Effector CD4-positive, alpha-beta T cell (primary cell): ENCODE results near the gene RO60.

ENCODE experiments used
- DNase-seq: peaks from one replicate; pipeline ENCODE4 v3.0.0-alpha.2; 2020

The RO60 gene

DNA sequence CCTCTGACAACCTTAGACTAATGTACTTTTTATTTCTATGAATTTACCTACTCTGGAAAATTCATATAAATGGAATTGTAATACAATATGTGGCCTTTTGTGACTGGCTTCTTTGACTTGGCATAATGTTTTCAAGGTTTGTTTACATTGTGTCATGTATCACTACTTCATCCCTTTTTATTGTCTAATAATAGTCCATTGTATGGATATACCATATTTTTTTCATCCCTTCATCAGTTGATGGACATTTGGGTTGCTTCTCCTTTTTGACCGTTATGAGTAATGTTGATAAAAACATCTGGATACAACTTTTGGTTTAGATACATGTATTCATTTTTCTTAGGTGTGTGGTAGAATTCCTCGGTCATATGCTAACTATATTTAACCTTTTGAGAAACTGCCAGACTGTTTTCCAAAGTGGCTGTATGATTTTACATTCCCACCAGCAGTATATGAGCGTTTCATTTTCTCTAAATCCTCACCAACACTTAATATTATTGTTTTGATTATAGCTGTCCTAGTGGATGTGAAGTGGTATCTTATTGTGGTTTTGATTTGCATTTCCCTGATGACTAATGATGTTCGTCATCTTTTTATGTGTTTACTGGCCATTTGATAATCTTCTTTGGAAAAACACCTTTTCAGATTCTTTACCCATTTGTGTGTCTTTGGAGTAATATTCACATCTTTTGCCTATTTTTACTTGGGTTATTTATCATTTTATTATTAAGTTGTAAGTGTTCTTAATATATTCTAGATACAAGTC is 3.5 kb downstream of the RO60 start:
- DNase-seq = no peak

- no peak for DNase-seq
Measured at GRCh38 chr1:193065954-193066353, 6.5 kb downstream of the RO60 start.

DNA sequence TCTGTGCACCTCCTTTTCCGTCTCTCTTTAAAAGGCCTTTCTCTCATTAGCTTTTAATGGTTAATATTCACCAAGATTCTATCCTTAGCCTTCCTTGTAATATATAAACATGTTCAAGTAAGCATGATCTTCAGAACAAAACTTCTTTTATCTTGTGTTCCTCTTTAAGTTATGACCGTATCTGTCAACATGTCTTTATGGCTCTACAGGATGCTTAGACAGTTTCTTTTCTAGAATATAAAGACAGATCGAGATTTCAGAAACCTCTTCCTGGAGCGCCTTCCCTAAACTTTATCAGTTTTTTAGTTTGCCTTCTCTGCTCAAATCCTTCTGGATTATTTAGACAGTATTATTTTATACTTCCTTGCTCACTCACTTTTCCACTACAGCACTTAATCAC is 7.2 kb downstream of the RO60 start:
- DNase-seq = no peak

DNA sequence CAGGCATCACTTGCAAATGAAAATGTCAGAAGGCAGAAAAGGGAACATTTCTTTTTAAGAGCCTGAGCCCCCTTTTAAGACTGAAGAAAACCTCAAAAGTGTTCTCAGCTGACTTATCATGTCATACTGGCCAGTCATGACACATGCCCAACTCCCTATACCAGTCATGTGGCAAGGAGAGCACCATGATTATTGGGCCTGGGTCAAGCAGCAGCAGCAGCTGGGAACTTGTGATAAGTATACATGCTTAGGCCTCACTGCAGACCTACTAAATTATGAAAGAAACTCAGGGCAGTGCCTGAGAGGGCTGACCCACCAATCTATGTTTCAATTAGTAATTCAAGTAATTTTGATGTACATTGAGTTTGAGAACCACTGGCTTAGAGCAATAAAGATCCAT is 8.6 kb downstream of the RO60 start:
- no peak for DNase-seq

DNA sequence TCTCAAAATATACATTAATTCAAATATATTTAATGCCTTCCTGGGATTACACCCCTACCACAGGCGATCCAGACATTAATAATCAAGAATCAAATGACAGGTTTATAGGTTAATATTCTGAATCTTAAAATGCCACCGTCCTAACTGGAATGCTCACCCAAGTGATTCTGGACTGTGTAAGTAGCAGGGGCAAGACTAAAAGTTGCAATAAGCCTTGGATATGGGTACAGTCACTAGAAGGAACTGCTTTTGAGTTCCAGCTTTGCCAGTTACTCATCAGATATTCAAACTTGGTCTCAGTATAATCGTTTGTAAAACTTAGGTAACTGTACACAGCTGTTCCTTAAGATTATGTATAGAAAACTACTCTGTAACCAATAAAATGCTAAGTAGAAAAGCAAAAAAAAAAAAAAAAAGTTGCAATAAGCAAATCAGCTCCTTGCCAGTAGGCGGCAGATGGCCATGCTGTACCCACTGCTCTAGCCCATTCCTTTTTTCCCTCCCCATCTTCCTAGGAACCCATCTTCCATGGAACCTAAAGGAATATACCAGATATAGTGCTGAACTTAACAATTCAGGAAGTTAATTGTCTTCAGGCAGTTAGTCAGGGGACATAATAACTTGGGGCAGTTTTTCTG is 10.5 kb downstream of the RO60 start:
- no peak for DNase-seq

GRCh38 chr1:193070386-193070753 is 11.0 kb downstream of the RO60 start:
- no peak for DNase-seq

DNA sequence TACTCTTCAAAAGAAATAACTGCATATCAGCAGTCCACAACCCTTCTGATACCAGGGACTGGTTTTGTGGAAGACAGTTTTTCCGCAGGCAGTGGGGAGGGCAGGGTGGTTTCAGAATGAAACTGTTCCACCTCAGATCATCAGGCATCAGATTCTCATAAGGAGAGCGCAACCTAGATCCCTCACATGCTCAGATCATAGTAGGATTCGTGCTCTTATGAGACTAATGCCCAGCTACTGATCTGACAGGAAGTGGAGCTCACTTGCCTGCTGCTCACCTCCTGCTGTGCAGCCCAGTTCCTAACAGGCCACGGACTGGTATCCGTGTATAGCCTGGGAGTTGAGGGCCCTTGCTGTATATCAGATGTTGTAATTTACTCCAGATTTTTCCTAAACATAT is 11.5 kb downstream of the RO60 start:
- DNase-seq = no peak

- no peak for DNase-seq
Measured at GRCh38 chr1:193077991-193078390, 18.6 kb downstream of the RO60 start.

- DNase-seq = no peak
Measured at GRCh38 chr1:193079187-193079586, 19.8 kb downstream of the RO60 start.

DNA sequence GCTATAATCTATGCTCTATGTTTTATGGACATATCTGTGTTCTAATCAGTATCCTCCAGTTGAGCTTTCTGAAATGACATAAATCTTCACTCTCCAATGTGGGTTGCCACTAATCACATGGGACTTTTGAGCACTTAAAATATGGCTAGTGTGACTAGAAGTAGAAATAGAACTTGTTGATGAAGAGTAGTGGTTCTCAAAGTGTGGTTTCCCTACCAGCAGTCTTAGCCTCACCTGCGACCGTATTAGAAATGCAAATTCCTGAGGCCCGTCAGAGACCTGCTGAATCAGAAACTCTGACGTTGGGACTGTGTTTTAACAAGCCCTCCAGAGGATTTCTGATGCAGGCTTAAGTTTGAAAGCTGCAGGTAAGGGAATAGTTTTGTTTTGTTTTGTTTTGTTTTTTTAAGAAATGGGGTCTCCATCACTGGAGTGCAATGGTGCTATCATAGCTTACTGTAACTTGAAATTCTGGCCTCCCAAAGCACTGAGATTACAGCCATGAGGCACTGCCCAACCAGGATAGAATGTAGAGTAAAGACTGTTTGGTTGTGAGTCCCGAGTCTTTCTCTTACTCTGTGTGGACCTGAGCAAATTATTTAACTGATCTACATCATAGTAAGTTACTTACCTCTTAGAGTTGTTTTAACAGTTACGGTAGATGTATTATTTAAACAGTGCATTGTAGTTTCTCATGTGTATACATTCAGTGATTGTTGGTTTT is 24.1 kb downstream of the RO60 start:
- DNase-seq = no peak

GRCh38 chr1:193085263-193085662 is 25.9 kb downstream of the RO60 start:
- no peak for DNase-seq

DNA sequence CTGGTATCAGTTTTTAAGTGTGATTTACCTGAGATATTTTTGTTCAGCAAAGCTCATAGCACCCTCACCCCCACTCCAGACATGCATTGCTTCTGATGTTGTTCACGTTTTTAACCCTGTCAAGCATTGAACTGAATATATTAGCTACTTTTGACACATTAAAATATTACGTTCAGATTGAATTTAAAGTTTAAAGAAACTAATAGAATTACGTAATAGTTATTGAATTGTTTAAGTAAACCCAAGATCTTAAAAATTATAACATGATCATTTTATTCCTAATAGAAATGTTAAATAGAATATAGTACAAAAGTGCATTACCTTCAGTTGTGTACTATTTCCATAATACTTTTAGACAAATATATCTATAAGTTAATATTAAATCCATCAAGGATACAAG is 26.9 kb downstream of the RO60 start:
- DNase-seq = no peak

- no peak for DNase-seq
Measured at GRCh38 chr1:193087893-193088292, 28.5 kb downstream of the RO60 start.

DNA sequence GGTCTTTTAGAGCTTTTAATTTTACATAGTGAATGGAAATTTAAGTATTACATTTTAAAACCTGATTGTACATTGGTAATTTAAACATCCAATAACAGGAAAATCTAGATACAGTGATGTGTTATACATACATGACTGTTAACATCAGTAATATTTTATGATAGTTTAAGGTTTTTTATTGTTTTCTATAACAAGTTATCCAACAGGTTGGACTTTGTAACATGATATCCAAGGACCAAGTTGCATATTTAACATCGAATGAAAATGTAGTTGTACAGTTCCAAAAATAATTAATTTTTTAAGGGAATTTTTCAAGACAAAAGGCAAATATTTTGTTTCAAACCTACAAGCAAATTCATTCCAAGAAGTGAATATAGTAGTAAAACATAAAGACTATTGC is 31.5 kb downstream of the RO60 start:
- DNase-seq = no peak

DNA sequence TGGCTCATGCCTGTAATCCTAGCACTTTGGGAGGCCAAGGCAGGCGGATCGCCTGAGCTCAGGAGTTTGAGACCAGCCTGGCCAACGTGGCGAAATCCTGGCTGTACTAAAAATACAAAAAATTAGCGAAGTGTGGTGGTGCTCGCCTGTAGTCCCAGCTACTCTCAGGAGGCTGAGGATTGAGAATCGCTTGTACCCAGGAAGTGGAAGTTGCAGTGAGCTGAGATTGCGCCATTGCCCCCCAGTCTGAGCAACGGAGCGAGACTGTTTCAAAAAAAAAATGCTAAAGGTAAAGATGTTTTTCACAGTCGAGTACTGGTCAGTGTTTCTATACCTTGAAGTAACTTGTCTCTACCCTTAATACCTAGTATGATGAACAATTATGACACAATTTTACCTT is 34.7 kb downstream of the RO60 start:
- DNase-seq = no peak

DNA sequence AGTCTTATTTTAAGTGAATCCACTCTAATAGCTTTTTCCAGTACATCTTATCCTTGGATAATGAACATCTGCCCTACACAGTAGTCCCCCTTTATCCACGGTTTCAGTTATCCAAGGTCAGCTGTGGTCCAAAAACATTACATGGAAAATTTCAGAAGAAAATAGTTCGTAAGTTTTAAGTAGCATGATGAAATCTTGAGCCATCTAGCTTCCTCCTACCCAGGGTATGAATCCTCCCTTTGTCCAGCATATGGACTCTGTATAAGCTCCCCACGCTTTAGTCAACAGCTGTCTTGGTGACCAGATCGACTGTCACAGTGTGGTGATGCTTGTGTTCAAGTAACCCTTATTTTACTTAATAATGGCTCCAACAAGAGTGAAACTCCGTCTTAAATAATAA is 43.2 kb downstream of the RO60 start:
- DNase-seq = no peak

GRCh38 chr1:193103759-193104501 is 44.5 kb downstream of the RO60 start:
- no peak for DNase-seq

- no peak for DNase-seq
Measured at GRCh38 chr1:193104502-193104906, 45.1 kb downstream of the RO60 start.

- peak; percentile 60 for DNase-seq
Measured at GRCh38 chr1:193104907-193105820, 45.8 kb downstream of the RO60 start, which contains the start of gene GLRX2. TSS of gene GLRX2 (minus strand) at chr1:193105414. CDS start at chr1:193105382, 32 bp downstream.

DNA sequence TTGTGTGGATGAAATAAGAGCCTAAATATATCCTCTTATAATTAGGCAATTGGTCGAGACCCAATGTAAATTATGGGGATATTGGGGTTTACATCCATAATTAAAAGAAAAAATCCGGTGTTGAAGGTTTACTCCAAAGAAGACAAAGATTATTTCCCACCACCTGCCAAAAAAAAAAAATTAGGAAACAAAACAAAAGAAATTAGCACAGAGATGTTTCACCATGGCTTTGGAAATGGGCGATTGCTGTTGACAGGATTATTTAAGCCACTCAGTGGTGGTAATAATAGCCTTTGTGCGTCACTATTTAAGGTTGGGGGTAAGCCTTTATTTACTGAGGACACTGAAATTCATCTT is 46.4 kb downstream of the RO60 start:
- DNase-seq = no peak

DNA sequence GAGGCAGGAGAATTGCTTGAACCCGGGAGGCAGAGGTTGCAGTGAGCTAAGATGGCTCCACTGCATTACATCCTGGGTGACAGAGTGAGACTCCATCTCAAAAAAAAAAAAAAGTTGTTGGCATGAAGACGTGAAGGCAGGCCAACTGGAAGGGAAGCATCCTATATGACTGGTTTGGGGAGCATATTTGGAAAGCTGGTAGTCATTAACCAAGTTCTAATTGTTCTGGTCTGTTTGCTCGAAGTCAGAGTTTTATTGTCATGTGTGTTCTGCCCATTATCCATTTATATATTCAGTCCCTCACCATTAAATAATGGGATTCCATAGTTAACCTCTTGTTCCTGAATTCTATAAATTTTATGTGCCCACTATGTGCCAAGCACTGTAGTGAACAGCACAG is 49.1 kb downstream of the RO60 start:
- no peak for DNase-seq
